Embryonic facial prominence (tissue), 1 donor: ENCODE measurements around the gene C4BPA.

Experiments
- DNase-seq: peaks from one replicate; pipeline ENCODE4 v3.0.0-alpha.2; 2016; ENCODE audit errors: extremely low spot score

C4BPA gene

DNA sequence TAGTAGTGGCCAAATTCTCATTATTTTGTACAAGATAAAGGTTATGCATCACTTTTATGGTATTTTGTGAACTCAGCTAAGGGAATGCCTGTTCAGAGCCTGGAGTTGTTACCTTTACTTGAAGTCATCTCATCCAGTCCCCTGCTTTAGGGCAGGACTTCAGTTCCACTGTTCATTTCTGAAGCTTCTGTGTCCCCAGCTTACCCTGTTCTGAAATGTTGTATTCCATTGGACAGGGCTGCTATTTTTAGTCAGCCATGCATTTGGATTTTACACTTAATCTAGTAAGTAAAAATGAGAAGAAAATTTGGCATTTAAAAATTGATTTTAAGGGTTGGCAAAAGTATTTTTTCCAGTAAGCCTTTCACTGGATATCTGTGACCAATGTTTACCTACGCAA is 27.0 kb upstream of the C4BPA start:
- DNase-seq, result no peak

DNA sequence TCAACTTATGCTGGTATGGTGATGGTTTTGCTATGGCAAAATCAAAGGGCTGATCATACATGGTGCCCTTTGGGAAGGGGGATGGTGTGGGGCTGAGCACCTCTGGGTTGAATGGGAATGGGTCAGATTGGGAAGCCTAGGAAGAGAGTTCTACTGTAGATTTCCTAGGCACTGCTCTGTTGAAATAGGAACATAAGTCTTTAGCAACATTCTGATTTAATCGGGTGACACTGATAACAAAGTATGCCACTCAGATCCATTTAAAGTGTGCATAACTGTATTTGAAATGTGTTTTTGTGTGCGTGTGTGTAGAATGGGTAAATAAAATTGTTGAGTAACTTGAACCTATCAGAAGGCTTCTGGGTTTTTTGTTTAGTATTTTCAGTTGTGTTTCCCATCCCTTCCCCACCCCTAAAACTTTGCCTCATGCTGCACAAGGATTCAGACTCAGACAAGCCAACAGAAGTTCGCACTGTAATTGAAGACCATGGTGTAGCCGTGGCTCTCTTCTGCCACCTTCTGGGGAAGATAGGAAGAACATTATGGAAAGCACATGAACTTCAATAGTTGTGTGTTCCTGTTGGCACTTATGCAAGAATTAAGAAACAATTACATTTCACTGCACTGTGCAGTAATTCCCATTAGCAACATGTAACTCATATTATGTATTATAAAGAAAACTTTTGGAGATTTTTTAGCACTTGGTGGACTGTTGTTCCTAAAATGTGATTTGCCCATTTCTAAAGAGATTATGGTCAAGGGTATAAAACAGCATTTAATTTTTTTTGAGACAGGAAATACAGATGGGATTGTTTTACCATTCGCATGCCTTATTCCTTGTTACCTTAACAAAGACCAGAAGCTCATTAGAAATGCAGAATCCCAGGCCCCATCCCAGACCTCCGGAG is 26.3 kb upstream of the C4BPA start:
- DNase-seq, result peak; percentile 44

DNA sequence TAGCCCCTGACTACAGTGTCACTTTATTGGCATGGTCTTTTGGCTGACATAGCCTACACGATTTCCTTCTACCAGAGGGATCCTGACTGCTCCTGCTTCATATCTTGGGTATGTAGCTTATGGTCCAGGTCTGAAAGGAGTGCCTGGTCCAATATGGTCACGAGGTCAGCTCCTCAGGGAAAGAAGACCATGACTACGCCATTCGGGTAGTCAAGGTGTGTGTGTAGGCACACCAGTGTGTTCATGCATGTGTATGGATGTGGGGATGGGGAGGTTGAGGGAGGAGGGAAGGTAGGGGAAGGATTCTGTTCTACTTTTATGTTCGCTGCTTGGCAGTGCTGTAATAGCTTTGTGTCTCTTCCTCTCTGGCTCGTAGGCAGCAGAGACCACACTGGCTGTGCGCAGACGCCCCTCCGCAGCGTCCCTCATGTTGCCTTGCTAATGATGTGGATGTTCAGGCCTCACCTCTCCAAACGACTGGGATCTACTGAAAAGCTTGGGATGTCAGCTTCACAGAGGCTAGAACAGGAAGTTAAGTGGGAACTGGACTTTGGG is 25.4 kb upstream of the C4BPA start:
- no peak for DNase-seq

GRCh38 chr1:207079706-207080241 is 24.3 kb upstream of the C4BPA start:
- no peak for DNase-seq

GRCh38 chr1:207081088-207081487 is 22.9 kb upstream of the C4BPA start:
- DNase-seq, result no peak

GRCh38 chr1:207081806-207082205 is 22.2 kb upstream of the C4BPA start:
- DNase-seq, result no peak

DNA sequence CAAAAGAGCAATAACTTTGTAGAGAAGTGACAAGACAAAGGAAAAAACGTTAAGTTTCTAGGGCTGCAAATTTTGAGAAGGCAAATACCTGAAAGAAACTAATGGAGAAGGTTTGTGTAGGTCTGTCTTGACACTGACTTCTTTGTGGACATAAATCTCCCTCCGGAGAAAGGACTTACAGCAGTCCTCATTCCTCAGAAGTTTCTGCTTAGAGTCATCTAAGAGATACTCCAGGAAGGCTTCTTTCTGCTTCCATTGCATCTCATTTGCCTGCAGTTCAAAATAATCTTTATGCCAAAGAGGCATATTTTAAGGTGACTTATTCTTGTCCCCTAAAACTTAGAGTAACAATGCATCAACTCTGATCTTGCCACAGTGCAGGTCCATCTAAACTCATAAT is 19.8 kb upstream of the C4BPA start:
- no peak for DNase-seq

DNA sequence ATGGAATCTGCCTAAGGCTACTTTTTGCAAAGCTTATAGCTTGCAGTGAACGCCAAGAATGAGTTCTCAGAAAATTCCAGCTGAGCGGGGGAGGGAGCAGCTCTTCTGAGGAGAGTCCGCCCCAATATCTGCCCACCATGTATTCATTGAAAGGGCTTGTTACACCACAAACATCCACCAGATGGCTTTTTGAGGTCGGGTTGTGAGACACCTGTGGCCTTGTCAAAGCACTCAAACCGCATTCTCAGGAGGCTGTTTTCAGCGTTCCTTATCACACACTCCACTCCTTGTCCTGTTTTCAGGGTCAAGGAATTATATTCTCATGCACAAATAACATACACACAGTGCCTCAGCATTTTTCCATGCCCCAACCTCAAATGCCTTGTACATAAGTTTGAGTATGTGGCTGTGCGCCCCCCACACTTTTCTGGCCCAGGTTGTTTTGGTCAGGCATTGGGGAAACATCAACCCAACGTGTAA is 19.3 kb upstream of the C4BPA start:
- no peak for DNase-seq

DNA sequence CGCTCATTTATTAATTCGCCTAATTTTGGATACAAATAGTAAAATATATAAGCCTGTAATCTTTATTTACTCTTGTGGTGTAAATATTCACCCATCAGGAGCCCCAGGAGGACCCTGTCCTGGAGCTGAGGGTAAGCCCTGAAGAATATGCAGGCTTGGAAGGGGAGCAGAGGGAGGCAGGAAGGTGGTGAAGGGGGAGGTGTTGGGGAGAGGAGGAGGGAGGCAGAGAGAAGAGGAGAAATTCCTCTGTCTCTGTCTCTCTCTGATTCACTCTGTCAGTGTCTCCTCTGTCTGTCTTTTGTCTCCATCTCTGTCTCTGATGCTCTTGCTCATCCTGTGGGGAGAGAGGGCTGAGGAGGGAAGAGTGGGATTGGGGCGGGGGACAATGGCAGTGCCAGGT is 18.1 kb upstream of the C4BPA start:
- DNase-seq, result no peak

- no peak for DNase-seq
Measured at GRCh38 chr1:207088161-207088560, 15.9 kb upstream of the C4BPA start.

DNA sequence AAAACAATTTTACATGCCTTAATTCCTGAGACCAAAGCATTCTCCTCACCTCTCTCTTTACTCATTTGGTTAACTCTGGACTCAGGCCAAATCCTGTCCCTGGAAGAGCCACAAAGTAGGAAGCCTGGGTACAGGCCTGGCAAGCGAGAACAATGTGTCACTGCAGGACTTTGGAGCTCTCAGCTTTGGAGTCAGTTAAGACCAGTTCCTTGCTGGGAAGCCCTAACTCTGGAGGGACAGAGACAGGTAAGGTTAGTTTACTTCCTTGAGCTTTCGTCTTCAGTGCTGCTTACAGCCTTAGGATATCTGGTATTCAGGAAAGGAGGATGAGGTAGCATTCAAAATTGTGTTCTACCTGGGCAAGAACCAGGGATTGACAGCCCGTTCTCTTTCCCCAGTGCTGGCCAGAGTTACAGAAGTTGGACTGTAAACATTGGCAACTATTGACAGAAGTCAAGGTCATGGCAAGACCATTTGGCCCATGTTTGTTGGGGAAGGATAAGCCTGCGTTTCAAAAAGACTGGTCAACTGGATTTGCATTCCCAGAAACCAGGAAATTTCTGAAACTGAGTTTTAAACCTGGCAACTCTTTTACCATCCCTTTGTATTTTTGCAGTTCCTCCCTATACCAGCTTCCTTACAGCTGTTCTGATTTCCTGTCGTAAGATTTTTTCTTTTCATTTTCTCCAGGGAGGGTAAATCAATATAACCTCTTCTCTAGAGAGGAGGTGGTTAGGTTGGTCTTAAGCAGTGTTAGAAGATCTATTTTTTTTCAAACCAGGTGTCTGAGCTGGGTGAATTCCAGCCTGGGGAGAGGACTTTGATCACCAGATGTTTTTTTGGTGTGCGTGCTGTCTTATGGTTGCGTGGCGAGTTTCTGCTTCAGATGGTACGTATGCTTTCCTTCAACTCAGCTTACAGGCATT is 15.1 kb upstream of the C4BPA start, which contains the start of gene C4BPB:
Gene C4BPB (plus strand): TSS at position 160 of the 926 bp plus-strand sequence. CDS start 672 bp downstream, at position 832.
- DNase-seq, result no peak

DNA sequence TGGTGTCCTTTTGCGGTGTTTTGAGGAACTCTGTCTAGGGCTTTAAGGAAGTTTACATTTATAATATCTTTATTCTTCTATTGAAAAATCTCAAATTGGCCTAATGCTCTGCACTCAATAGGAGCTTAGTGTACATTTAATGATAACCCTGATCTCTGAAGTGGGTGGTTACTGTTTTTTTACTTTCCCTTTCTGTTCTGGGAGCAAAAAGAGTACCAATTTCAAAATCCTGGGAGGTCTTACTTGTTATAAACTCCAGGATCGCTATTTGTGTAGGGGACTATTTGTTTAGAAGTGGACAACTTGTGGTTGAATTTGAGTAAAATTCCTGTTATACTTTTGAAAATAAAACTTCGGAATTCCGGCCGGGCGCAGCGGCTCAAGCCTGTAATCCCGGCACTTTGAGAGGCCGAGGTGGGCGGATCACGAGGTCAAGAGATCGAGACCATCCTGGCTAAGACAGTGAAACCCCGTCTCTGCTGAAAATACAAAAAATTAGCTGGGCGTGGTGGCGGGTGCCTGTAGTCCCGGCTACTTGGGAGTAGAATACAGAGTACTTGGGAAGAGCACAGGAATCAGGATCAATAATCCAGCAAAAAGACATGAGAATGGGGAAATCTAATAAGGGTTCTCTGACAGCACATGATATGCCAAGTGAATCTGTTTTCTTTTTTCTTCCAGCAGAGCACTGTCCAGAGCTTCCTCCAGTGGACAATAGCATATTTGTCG is 14.2 kb upstream of the C4BPA start:
- no peak for DNase-seq

DNA sequence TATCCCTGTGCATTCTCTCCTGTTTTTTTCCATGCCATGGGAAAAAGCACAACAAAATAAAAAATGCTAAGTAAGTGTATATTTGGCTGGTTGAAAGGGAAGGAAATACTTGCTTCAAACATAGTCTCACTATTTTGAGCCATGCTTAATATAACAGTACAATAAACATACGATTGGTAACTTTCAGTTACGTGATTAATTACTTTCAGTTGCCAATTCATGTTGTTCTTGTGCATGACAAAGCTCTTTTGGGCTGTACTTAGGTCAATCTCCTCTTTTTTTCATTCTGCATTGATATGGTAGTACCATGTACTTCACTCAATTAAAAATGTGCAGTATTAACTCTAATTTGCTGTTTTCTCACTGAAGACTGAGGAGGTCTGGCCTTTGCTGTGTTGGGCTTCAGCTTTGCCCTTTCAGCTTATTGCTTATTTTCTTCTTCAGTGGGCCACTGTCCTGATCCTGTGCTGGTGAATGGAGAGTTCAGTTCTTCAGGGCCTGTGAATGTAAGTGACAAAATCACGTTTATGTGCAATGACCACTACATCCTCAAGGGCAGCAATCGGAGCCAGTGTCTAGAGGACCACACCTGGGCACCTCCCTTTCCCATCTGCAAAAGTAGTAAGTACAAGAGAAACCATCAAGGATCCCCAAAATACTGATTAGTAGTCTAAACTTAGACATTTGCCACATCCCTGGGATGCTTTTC is 12.7 kb upstream of the C4BPA start:
- no peak for DNase-seq

DNA sequence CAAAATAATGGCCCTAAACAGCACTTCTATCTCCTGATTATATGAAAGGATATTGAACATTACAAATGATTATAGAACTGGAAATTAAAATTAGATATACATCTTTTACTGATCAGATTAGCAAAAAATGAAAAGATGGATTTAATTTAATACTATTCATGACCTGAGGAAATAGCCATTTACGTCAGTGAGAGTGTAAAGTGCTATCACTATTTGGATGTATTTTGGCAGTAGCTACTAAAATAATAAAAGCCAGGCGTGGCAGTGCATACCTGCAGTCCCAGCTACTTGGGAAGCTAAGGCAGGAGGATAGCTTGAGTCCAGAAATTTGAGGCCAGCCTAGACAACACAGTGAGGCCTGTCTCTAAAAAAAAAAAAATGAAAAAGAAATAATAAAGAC is 10.1 kb upstream of the C4BPA start:
- DNase-seq, result no peak

DNA sequence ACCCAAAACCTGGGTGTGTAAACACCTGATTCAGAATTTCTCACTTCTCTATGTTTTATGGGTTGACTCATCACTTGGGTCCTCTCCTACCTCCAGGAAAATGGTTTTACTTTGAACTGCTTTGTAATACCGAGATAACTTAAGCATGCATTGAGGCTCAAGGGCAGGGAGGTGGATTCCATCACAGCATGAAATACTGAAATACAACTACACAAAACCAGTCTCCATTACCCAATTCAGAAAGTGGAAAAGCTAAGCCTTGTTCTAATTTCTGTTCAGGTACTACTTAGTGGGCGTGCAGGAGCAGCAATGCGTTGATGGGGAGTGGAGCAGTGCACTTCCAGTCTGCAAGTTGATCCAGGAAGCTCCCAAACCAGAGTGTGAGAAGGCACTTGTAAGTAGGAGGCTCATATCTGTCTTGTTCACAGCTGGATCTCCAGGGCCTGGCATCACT is 6.1 kb upstream of the C4BPA start:
- DNase-seq, result no peak

DNA sequence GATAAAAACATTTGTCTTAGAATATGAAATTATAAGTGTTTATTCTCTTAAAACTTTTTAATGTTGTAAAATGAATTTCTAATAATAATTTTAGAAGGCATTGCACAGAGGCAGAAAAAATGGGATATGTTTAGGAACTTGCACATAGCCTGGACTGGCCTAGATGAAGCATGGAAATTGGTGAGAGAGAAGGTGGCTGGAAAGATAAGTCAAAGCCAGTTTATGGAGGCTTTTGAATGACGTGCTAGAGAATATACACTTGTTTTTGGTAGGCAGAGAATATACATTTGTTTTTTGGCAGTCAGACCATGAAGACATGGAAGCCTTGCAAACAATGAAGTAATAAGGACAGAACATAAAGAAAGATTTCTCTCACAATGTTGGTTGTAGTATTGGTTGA is 2.3 kb upstream of the C4BPA start:
- DNase-seq, result no peak

- no peak for DNase-seq
Measured at GRCh38 chr1:207102146-207102545, 1.9 kb upstream of the C4BPA start.

DNA sequence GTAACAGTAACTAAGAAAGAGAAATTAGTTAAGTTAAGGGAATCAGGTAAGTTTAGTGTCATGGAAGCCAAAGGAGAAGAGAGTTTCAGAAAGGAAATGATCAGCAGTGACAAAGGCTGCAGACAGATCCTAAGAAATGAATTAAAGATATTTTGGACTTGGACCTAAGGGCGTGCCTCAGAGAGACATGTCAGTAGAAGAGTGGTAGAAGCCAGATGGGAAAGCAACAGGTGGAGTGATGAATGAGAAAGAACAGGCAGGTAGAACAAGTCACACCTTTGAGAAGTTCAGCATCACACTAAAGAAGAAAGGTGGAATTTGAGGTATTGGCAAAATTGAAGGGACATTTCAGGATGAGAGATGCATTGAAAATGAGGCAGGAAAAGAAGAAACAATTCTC is 1.4 kb upstream of the C4BPA start:
- no peak for DNase-seq

GRCh38 chr1:207109004-207109403 is 5.0 kb downstream of the C4BPA start:
- DNase-seq, result no peak

DNA sequence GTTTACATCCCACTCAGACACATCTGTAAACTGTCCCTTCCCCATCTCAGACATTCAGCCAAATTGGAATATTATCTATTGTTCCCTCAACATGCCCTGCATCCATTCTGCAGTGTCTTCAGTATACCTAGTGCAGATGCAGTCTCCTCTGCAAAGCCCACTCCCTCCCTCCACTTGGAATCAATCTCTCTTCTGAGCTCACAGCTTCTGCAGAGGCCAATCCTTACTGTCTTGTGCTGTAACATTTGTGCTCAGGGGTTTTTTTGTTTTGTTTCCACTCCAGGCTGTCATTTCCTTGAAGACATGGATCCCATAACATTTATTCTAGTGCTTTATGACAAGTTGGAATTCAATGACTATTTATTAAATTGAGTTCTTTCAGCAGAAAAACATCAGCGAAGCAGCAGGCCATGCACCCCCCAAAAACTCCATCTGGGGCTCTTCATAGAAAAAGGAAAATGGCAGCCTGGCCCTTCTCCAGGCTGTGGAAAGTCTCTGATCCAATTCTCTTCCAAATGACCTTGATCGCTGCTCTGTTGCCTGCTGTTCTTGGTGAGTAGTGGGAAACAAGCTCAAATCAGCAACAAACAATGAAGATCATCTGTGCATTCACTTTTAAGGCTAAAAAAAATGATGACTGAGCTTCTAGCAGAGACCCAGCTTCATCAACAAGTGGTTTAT is 8.7 kb downstream of the C4BPA start:
- no peak for DNase-seq
